NCI-H748 treated with DMSO at 0.1 percent for 48 hours (cell line): ENCODE measurements around the gene FAT3.
A peak's percentile ranks its signal among the peaks of the same experiment; 100 is the strongest.

Source experiments
- DNase-seq: peaks from one replicate; lab custom pipeline; 2025; lab: John Stamatoyannopoulos, UW

The FAT3 gene

DNA sequence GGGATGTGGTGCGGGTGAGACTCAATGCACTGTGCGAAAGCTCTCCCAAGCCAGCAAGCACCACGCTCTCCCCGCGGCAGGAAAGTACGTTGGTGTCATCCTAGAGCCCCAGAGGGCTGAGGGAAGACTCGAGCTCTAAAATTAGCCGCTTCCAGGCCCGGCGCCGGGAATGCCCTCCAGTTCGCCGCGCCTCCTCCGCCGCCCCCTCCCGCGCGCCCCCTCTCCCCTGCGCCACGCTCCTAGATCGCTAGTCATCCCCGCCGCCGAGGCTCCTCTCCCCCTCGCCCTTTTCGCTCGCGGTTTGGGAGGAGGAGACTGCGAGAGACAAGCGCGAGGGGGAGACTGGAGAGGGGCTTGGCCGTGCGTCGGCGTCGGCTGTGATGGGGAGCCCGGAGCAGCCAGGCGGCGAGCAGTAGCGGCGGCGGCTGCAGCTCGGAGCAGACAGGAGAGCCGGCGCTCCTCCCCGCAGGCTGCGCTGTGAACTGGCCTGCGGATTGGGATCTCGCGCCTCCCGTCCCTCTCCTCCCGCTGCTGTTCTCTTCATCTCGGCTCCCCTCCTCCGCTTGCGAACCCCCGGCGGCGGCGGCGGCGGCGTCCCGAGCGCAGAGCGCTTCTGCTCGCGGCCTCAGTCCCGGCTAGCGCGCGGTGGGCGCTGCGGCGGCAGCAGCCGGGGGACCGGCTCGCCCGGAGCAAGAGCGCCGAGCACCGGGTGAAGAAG lies at the start of gene FAT3:
TSS of gene FAT3 (plus strand) at position 412 of the 718 bp plus-strand sequence. CDS start 127,295 bp downstream, outside the sequence.
- DNase-seq: peak; percentile 42

DNA sequence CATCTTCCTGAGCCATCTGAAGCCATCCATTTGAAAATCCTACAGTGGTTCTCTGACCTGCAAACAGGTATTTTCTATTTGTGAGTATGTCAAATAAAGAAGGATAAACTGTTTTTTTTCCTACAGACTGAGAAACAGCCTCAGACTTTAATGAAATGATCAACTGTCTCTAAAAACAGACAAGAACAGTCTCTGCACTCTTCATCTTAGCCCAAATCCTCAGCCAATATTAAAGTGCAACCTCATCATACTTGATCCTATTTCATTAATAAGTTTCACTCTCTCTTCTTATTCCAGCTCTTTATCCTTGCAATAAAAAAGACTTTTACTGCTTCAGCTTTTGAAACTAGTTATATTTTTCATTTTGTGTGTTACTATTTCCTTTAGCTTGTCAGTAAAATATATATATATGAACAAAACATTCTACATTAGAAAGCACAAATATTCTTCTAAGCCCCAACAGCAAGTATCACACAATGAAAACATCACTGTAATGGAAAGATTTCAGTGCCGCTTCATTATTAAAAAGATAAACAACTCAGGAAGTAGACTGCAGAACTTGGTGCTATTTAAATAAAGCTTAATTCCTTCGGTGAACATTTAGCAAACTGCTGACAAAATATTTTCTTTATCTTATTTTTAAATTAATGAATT lies 45.5 kb upstream of the FAT3 start:
- no peak for DNase-seq

DNA sequence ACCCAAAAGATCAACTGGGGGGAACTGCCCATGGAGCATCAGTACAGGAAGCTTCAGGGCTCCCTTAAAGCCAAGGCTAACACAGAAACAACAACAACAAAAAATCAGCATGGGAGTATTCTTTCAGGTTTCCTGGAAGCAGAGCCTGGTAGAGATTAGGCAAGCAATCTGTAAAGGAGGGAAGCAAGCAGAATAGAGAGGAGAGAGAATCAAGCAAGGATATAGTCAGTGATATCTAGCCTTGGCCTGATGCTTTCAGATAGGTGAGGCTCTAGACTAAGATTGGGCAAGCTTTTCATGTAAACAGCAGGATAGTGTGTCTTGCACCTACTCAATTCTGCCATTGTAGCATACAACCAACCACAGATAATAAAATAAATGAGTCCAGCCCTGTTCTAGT lies 44.4 kb upstream of the FAT3 start:
- DNase-seq: no peak

DNA sequence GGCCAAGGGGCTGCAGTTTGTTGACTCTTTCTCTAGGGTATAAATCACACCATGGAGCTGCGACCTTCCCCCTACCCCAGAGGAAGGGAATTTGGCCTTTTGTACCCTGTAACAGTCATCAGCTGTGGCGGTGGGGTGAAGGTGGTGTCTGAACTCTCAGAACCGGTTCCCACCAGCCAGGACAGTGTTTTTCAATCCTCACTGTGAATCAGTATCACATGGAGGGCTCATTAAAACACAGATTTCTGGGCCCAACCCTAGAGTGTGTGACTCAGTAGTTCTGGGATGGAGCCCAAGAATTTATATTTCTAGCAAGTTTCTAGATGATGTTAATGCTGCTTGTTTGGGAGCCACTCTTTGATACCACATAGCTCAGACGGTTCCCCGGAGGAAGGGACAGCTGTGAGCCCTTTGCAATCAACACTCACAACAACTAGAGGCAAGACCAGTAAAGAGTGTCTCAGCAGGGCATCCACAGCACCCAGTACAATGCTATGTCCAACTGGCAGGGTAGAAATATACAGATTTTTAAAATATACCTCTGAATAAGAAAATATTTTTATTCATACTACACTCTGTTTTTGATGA lies 43.9 kb upstream of the FAT3 start:
- no peak for DNase-seq

DNA sequence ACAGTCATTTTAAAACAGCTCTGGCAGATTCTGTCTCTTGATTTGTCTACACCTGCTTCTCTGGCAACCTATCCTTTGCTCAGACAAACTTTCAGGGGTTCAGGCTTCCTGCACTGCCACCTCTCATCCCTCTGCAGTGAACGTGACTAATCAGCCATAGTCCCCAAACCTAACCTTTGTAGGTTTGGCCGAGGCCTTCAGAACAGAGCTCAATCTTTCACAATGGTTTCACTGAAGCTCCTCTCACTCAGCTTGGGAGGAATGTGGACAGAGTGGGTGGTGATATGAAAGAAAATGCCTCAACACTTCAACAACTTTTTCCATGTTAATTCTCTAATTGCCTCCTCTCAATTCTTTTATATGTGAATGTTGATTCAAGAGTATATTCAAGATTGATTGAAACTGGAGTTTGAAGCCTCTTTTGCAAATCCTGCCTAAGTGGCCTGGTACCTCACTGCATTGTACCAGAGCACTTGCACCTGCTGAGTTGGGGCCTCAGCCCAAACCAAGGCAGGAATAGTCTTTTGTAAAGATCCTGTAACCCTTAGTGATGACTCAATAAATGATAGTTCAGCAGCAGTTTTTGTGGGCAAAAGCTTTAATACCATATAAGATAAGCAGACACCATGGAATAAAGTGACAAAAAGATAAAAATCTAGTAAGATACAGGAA lies 33.9 kb upstream of the FAT3 start:
- no peak for DNase-seq

DNA sequence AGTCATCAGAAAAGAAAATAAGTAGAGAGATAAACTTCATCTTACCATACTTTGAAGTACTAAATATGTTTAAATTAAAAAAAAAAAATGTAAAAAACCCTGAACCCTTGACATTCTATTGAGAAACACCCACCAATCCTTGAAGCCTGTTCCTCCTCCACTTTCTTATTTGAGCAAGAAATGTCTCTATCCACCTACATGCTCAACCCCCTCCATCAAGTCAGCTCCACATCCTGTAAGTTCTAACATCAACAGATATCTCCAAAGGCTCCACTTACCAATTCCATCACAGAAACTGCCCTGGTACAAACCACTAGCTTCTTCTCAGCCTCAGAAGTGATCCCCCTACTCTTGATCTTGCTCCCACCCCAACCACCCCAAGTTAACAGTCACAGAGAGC lies 32.5 kb upstream of the FAT3 start:
- no peak for DNase-seq

DNA sequence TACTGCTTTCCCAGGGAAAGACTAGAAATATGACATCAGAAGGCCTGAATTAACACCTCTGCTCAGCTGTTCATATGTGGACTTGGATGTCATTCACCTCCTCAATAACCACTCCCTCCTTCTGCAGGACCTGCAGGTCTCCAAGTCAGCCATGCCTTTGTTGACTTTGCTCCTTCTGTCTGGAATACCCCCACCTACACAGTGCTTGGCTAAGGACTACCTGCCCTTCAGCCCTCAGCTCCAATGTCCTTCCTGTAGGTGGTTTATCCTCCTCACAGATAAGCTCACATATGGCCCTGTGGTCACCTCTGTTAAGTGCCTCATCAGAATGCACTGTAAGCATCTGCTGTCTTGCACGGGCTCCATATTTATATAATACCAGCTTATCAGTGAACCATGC lies 26.4 kb upstream of the FAT3 start:
- DNase-seq: no peak

DNA sequence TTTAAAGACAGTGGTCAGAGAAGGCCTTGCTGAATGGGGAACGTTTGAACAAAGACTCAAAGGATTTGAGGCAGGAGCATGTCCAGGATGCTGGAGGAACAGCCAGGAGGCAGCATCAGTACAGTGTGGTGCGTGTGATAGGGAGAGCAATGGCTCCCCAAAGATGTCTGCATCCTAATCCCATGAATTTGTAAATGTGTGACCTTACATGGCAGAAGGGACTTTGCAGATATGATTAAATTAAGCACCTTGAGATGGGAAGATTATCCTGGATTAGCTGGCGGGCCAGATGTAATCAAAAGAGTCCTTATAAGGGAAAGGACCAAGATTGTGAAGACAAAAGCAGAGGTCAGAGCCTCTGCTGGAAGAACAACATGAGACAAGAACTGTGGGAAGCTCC lies 24.6 kb upstream of the FAT3 start:
- DNase-seq: no peak

DNA sequence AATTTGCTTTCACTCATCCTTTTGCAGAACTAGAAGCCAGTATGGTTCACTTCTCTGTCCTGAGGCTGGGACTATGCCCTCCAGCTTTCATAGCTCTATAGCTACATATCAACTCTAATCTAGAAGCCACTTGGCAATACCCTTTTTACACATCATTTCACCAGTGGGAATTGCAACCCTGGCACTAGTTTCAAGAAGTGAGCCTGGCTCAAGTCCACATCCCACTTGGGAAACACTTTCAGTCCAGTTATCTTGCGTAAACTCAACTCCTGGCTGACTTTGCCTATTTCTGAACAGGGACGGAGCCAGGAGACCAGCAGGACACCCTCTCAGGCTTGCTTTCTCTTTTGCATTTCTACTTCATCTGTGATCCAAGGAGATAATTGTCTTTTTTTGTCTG lies 19.9 kb upstream of the FAT3 start:
- DNase-seq: no peak

DNA sequence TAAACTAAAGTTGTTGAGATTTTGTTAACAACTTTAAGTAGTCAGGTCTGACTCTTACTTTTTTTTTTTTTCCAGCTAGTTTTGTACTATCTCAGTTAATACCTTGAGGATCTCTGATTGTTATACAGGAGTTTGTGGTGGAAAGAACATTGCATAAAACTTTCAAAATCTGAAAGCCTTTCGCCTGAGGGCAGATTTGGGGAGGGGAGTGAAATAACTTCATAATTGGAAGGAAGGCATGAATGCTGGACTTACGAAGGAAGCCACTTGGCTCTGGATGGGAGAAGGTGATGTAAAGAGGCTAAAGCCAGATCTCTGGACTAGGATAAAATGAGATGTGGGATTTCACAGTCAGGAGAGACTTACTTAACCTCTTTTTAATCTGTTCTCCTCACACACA lies 18.2 kb upstream of the FAT3 start:
- DNase-seq: no peak

DNA sequence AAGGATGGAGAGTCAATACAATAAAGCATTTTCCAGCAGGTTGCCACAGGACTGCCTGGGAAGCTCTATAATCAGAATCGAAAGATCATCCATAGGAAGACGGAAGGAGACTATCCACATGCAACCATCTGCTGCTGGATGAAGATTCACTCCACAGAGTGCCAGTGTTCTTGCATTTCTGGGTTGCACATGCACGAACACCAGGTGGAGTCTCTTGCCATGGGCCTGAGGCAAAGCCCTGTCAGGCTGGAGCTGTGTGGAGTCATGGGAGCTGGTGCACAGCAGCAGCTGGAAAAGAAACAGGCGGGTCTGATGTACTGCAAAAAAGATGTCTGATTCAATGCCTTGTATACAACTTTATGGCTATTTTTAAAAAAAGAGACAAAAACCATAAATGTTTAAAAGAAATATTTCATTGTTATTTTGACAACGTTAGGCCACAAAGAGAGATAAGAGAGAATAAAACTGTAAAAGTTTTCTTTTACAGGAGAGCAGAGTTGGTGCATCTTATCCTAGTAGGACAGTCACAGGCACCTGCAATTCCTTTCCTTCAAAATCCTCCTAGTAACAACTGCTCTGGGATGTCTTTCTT lies 12.9 kb upstream of the FAT3 start:
- DNase-seq: no peak

DNA sequence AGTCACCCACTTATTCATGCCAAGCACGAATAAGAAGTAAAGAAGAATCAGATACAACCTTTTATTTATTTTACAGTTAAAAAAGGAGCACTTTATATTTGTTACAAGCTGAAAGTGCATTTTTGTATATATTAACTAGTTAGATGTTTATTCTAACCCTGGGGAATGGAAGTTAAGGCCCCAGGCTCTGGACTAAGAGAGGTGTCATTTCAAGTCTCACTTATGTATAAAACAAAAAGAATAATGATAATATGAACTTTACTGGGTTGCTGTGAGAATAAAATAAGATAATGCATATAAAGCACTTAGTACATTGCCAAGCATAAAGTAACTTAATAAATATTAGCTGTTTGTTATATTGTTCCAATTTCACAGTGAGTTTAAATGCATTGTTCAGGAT lies 12.1 kb upstream of the FAT3 start:
- DNase-seq: no peak

DNA sequence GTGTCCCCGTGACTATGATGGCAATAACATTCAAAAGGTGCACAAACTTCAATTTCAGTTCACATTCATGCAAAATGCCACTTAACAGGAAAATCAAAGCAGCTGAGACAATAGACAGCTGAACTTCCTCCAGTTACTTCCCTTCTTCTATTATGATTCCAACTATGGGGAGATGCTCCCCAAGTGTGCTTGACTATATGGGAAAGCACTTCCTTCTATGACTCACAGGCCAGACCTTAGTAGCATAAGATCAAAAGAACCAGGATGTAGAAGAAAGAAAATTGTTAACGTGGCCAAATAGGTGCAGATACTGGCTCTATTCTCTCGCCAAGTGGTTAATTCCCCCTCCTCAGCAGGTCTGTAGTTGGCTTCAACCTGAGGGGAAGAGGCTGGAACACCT lies 7.8 kb upstream of the FAT3 start:
- no peak for DNase-seq

DNA sequence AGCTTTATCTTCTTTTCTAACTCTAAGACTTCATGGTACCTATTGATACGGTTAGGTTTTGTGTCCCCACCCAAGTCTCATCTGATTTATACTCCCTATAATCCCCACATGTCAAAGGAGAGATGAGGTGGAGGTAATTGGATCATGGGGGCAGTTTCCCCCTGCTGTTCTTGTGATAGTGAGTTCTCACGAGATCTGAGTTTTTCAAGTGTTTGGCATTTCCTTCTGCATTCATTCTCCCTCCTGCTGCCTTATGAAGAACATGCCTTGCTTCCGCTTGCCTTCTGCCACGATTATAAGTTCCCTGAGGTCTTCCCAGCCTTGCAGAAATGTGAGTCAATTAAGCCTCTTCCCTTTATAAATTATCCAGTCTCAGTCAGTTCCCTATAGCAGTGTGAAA lies 5.1 kb upstream of the FAT3 start:
- DNase-seq: no peak

DNA sequence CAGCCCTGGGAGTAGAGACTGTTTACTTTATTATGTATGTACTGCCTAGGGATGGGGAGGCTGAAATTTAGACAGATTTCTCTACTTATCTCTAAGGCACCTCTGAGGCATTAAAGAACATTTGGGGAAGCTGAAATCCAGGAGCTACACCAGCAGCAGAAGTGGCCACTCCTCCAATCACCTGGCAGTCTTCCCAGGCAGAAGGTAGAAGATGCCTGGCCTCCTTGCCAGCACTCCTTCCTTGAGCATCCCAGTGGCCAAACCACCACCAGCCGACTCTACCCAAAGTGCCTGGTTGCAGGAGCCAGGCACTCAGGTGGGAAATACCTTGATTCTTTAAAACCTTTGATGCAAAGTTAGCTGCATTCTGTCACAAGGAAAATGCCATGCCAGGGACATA lies 1.9 kb upstream of the FAT3 start:
- DNase-seq: no peak

DNA sequence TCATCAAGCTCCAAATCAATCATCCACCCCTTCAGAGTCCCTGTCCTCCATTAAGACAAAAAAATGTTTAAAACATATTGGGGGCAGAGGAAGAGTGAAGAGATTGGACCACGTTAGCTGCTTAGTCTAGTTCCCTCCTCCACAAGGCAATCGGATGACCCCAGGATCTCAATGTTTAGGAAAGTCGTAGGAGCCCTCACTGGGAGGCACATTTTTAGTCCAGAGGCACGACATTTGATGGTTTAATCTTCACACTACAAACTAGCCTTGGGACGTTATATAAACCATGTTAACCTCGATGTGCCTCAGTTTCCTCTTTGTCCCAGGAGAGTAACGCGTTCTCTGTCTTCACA lies 588 bp upstream of the FAT3 start:
- DNase-seq: no peak

DNA sequence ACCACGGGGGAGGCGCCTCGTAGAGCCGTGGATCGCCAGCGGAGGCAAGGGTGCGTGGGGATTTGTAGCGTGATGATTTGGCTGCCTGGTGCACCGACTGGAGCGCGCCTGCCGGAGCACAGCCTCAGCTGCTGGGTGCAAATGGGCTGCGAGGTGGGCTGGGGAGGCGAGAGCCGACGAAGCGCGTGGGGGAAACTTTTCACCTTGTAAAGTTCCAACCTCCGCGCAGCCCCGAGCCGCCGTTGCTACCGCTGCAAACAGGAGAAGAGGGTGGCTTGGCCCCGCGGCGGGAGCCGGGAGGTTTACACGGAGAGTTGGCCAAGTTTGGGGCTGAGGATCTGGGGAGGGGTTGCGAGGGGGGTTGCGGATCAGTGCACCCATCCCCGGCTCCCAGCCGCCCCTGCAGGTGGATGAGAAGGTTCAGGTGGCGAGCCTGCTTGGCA lies 528 bp downstream of the FAT3 start:
- no peak for DNase-seq

DNA sequence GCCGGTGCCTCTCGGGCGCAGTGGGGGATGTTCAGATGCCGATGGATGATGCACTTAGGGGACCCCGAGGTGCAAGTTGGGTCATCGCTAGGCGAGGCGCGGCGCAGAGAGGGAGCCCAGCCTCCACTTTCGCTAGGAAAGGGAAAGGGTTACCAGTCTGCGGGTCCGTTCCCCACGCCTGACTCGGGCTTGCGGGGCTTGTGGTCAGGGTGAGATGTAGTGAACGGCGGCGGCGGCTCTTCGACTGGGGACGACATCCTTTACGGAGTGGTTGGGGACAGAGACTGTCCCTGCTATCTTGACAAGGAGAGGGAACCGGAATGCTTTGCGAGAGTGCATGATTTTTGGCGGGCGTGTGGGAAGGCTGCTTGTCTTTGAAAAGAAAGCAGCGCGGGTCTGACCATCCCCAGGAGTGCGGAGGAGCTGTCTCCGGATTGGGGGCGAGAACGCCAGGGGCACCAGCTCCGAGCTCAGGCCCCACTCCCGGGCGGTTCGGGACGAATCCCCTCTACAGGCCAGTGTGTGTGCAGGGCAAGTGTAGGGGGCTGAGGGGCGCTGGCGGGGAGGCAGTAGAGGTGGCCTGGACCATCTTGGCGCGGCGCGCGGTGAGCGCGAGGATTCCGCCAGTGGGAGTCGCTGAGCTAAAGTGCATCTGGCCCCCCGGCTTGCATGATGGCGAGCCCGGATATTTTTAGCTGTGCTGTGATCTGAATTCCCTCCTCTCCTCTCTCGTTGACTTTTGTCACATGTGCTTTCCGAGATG lies 1.1 kb downstream of the FAT3 start:
- peak; percentile 21 for DNase-seq

DNA sequence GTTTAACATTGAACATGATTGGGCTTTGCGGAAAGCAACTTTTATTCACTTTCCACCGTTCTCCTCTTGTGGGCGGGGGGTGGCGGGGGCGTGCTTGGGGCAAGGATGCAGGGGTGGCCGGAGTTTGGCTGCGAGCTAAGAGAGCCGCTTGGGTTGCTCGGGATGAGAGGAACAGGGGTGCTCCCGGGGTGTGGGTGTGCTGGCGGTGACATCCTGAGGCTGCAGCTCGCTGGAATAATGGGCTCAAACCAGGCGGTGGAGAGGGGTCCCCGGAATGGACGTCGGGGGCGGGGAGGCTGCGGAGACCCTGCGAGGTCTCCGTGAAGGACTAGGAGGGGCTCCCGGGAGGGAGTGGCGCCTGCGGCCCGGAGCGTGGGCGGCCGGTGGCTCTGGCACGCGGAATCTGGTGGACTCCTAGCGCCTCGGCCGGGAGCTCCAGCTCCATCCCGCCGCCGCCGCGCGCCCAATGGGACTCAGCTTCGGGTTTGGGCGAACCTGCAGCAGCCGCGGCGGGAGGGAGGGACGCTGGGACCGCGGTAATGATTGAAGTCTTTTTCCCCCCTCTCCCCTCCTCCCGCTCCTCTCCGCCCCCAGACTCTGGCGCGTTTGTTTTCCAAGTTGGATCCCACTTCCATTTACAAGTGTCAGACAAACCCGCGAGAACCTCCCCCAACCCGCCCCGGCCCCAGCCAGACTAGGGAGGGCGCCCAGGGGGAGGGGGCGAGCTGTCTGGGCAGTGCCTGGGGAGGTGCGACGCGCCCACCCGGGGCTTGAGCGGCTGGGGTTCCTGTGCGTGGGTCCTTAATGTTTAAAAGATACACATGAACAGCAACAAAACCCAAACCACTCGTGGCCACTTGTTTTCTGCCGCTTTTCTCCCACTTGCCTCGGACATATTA lies 2.0 kb downstream of the FAT3 start:
- DNase-seq: no peak

DNA sequence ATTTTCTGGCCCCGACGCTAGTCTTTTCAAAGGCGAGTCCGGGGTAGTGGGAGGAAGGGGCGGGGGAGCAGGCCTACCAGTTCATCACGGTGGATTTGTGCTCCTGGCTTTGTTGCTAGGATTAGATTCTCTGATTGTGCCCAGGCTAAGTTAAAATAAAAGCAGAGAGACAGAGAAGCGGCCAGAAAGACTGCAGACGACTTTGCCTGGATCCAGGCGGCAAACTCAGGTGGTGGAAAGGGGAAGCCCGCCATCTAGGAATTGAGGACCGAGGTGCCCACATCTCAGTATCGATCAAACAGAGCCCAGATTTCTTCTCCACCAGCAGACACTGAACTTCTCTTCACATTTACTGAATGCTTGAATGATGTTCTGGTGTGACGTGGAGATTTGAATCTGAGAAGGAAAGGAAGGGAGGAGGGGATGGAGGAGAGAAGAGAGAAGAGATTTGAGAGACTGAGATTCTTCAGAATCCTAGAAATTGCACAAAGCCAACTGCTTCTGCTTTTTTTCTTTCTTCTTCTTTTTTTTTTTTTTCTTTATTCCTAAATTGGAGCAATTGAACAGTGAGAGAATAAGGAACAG lies 2.7 kb downstream of the FAT3 start:
- peak; percentile 14 for DNase-seq
